Neural cell (in vitro differentiated cells): ENCODE results near the gene SPSB3.

Experiments
- CTCF ChIP-seq: fragments of 450-650 bp; IDR thresholded peaks from 2 replicates; pipeline ENCODE4 v1.5.1; 2014; ENCODE audit warnings: antibody characterized with exemption, mild to moderate bottlenecking, moderate library complexity; ENCODE audit not compliant: poor library complexity, severe bottlenecking
- POLR2AphosphoS5 ChIP-seq: IDR thresholded peaks from 2 replicates; pipeline ENCODE4 v1.6.1; 2012
- TF ChIP-seq, protein P1 (sequence below): IDR thresholded peaks from 2 replicates; pipeline ENCODE4 v1.6.1; 2012; ENCODE audit warnings: borderline replicate concordance

DNA sequence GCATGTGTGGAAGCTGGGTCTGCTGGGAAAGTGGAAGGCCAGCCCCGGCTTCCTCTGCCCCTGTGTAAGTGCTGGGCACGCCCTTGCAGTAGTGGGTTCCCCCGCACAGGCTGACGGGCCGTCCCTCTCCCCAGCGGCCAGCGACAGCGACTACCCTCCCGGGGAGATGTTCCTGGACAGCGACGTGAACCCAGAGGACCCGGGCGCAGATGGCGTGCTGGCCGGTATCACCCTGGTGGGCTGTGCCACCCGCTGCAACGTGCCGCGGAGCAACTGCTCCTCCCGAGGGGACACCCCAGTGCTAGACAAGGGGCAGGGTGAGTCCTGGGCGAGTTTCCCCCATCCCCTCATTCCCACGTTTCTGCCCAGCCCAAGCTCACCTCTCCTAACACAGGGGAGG, 16.5 kb downstream of the SPSB3 start:
- no peak for TF ChIP-seq CTCF
- TF ChIP-seq, protein P1, sequence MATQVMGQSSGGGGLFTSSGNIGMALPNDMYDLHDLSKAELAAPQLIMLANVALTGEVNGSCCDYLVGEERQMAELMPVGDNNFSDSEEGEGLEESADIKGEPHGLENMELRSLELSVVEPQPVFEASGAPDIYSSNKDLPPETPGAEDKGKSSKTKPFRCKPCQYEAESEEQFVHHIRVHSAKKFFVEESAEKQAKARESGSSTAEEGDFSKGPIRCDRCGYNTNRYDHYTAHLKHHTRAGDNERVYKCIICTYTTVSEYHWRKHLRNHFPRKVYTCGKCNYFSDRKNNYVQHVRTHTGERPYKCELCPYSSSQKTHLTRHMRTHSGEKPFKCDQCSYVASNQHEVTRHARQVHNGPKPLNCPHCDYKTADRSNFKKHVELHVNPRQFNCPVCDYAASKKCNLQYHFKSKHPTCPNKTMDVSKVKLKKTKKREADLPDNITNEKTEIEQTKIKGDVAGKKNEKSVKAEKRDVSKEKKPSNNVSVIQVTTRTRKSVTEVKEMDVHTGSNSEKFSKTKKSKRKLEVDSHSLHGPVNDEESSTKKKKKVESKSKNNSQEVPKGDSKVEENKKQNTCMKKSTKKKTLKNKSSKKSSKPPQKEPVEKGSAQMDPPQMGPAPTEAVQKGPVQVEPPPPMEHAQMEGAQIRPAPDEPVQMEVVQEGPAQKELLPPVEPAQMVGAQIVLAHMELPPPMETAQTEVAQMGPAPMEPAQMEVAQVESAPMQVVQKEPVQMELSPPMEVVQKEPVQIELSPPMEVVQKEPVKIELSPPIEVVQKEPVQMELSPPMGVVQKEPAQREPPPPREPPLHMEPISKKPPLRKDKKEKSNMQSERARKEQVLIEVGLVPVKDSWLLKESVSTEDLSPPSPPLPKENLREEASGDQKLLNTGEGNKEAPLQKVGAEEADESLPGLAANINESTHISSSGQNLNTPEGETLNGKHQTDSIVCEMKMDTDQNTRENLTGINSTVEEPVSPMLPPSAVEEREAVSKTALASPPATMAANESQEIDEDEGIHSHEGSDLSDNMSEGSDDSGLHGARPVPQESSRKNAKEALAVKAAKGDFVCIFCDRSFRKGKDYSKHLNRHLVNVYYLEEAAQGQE = no peak
- no peak for TF ChIP-seq POLR2AphosphoS5
